ENCODE data around the gene XPNPEP1.

The XPNPEP1 gene

GRCh38 chr10:109821672-109822071, 101.6 kb downstream of the XPNPEP1 start:
- no peaks in the 10 kb centered on the region for H3K36me3 ChIP-seq (ENCODE audit: control insufficient read depth, low read length)
- no peaks in the 10 kb centered on the region for H3K9me2 ChIP-seq (replicated peaks; ENCODE audit: control insufficient read depth, low read length)
- no peaks in the 10 kb centered on the region for H3F3A ChIP-seq (ENCODE audit: control insufficient read depth, insufficient read depth)
- no peaks in the 10 kb centered on the region for H4K20me1 ChIP-seq (ENCODE audit: control insufficient read depth, insufficient read depth, low read depth, low read length)
- no peak overlapping the region for H3K27ac ChIP-seq (ENCODE audit: low read depth, low read length)
- H3K27me3 ChIP-seq (ENCODE audit: control insufficient read depth, low read length) = no peaks in the 10 kb centered on the region
- no peak overlapping the region for H3K4me3 ChIP-seq (ENCODE audit: low read length)
- TF ChIP-seq CTCF (IDR thresholded peaks at IDR 0.05; ENCODE audit: low read depth, low read length, poor library complexity, severe bottlenecking) (no peak), EZH2phosphoT487 (IDR thresholded peaks at IDR 0.05; ENCODE audit: borderline replicate concordance, low read length) (no peak)
- no peaks in the 10 kb centered on the region for H3K79me2 ChIP-seq (ENCODE audit: control insufficient read depth, low read length)
- H3K4me2 ChIP-seq (ENCODE audit: low read length) = no peak overlapping the region
- no peaks in the 10 kb centered on the region for H3K4me1 ChIP-seq (ENCODE audit: control insufficient read depth, low read length)
- H3K9me3 ChIP-seq (ENCODE audit: control insufficient read depth, insufficient read depth, low read length) = no peaks in the 10 kb centered on the region

GRCh38 chr10:109820620-109821405, 102.5 kb downstream of the XPNPEP1 start:
- no peaks in the 10 kb centered on the region for H3K4me1 ChIP-seq (ENCODE audit: control insufficient read depth, low read length)
- no peaks in the 10 kb centered on the region for H4K20me1 ChIP-seq (ENCODE audit: control insufficient read depth, insufficient read depth, low read depth, low read length)
- H3K27me3 ChIP-seq (ENCODE audit: control insufficient read depth, low read length) = no peaks in the 10 kb centered on the region
- no peaks in the 10 kb centered on the region for H3K36me3 ChIP-seq (ENCODE audit: control insufficient read depth, low read length)
- H3K27ac ChIP-seq (ENCODE audit: low read depth, low read length) = no peak overlapping the region
- no peak overlapping the region for H3K4me3 ChIP-seq (ENCODE audit: low read length)
- no peaks in the 10 kb centered on the region for H3K79me2 ChIP-seq (ENCODE audit: control insufficient read depth, low read length)
- no peaks in the 10 kb centered on the region for H3F3A ChIP-seq (ENCODE audit: control insufficient read depth, insufficient read depth)
- no peaks in the 10 kb centered on the region for H3K9me3 ChIP-seq (ENCODE audit: control insufficient read depth, insufficient read depth, low read length)
- TF ChIP-seq CTCF (IDR thresholded peaks at IDR 0.05; ENCODE audit: low read depth, low read length, poor library complexity, severe bottlenecking) (no peak), EZH2phosphoT487 (IDR thresholded peaks at IDR 0.05; ENCODE audit: borderline replicate concordance, low read length) (no peak)
- no peak overlapping the region for H3K4me2 ChIP-seq (ENCODE audit: low read length)
- H3K9me2 ChIP-seq (replicated peaks; ENCODE audit: control insufficient read depth, low read length) = no peaks in the 10 kb centered on the region

GRCh38 chr10:109819807-109820206, 103.5 kb downstream of the XPNPEP1 start:
- Histone ChIP-seq H3K9me3 (ENCODE audit: control insufficient read depth, insufficient read depth, low read length) (no peaks in the 10 kb centered on the region), H3K27me3 (ENCODE audit: control insufficient read depth, low read length) (no peaks in the 10 kb centered on the region), H3K27ac (ENCODE audit: low read depth, low read length) (no peak overlapping the region), H3K4me3 (ENCODE audit: low read length) (no peak overlapping the region), H3K79me2 (ENCODE audit: control insufficient read depth, low read length) (no peaks in the 10 kb centered on the region), H3K4me1 (ENCODE audit: control insufficient read depth, low read length) (no peaks in the 10 kb centered on the region), H3K36me3 (ENCODE audit: control insufficient read depth, low read length) (no peaks in the 10 kb centered on the region), H3K4me2 (ENCODE audit: low read length) (no peak overlapping the region), H3K9me2 (replicated peaks; ENCODE audit: control insufficient read depth, low read length) (no peaks in the 10 kb centered on the region), H3F3A (ENCODE audit: control insufficient read depth, insufficient read depth) (no peaks in the 10 kb centered on the region), H4K20me1 (ENCODE audit: control insufficient read depth, insufficient read depth, low read depth, low read length) (no peaks in the 10 kb centered on the region)
- no peak for TF ChIP-seq CTCF (IDR thresholded peaks at IDR 0.05; ENCODE audit: low read depth, low read length, poor library complexity, severe bottlenecking)
- TF ChIP-seq EZH2phosphoT487 (IDR thresholded peaks at IDR 0.05; ENCODE audit: borderline replicate concordance, low read length) = no peak

Measured in DOHH2 (cell line).